NT2/D1 (cell line): ENCODE data around the gene USP35.

Source experiments
- DNase-seq: peaks from one replicate; pipeline ENCODE4 v3.0.0-alpha.2; 2011; ENCODE audit warnings: low read depth, low spot score
- H3K27me3 ChIP-seq: 2 replicates; pipeline ENCODE4 v1.6.0; 2011; ENCODE audit warnings: mild to moderate bottlenecking; ENCODE audit not compliant: insufficient read length, insufficient read depth
- H3K36me3 ChIP-seq: 2 replicates; pipeline ENCODE4 v1.6.1; 2011; ENCODE audit warnings: mild to moderate bottlenecking, low read length, mixed read lengths; ENCODE audit not compliant: insufficient read depth, insufficient read length
- H3K4me1 ChIP-seq: 2 replicates; pipeline ENCODE4 v1.5.1; 2011; ENCODE audit not compliant: insufficient read depth, insufficient read length
- H3K4me3 ChIP-seq: 2 replicates; pipeline ENCODE4 v1.5.1; 2011; ENCODE audit warnings: low read depth; ENCODE audit not compliant: insufficient read length
- H3K9ac ChIP-seq: 2 replicates; pipeline ENCODE4 v1.6.0; 2011; ENCODE audit warnings: low read depth; ENCODE audit not compliant: insufficient read length
- H3K9me3 ChIP-seq: 2 replicates; pipeline ENCODE4 v1.5.1; 2011; ENCODE audit warnings: mild to moderate bottlenecking, low read length; ENCODE audit not compliant: insufficient read depth
- SUZ12 ChIP-seq: IDR thresholded peaks from 2 replicates; pipeline ENCODE4 v1.6.1; 2011; ENCODE audit not compliant: insufficient read length, insufficient read depth; ENCODE audit errors: extremely low read depth
- YY1 ChIP-seq: IDR thresholded peaks from 2 replicates; pipeline ENCODE4 v1.6.1; 2011; ENCODE audit not compliant: insufficient read length, insufficient read depth
- ZNF274 ChIP-seq: IDR thresholded peaks from 2 replicates; pipeline ENCODE4 v1.6.1; 2011; ENCODE audit warnings: mild to moderate bottlenecking, low read depth, low read length

Gene USP35

DNA sequence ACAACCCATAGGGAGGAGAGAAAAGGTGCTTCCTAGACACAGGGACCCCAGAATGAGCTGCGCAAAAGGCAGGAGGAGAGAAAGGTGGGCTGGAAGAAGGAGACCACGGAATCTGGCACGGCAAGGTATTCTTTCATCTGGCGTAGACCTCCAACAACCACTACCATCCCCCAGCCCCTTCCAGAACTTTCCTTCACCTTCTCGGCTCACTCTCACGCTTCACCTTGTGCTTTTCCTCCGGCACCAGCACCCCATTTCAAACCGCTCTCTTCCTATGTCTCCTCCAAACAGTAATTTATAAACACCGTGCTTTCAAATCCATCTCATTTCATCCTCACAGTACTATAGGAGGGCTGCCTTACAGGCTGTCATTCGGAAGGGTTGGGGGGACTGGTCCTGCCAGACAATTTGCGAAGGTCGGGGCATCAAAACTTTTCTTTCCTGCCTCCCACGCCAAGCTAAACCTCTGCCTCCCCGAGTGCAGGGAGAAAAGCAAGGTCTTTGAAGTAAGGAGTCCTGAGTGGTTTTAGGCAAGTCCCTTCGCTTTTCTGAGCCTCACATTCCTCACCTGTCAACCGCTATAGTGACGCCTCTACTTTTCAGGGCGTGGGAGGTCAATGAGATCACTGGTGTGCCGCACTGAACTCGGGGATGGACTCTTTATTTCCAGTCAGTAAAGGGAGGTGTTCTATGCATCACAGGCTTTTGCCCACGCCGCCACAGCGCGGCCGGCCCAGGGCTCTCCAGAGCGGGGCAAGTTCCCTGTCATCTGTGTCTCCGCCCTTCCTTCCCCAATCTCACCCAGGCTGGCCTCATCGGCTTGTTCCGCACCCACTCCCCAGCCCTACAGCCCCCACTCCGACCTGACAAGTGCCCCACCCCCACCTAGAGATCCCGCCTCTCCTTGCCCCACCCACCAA lies 1.1 kb upstream of the USP35 start:
- no peaks in the 10 kb centered on the region for H3K9me3 ChIP-seq
- peaks cover 4% of the 10 kb centered on the region for H3K4me1 ChIP-seq
- peak overlapping the region; percentile 57 for H3K9ac ChIP-seq
- H3K4me3 ChIP-seq, result peak overlapping the region; percentile 75
- no peaks in the 10 kb centered on the region for H3K27me3 ChIP-seq
- TF ChIP-seq SUZ12 (no peak), ZNF274 (no peak), YY1 (no peak)
- no peaks in the 10 kb centered on the region for H3K36me3 ChIP-seq
- DNase-seq, result no peak

DNA sequence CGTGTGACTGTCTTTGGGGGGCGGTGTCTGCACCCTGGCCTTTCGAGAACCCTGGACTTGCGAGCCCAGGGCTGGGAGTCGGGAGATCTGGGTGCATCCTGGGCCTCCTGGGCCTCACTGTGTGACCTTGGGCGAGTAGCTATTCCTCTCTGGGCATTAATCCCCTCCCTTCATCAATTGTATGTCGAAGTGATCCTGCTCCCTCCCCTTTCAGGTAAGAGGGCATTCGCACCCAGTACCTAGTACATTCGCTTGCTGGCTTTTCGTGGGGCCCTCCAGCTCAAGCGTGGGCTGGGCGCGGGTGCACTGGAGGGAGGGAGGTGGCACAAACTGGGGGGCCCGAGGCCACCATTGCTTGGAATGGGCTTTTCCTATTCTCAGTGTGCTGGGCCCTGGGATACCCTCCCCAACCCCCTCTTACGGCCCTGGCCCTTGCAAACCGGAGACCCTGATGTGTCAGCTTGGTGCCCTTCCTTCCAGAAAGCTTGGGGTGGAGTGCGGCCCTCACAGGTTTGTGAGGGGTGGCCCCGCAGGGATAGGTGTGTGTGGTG lies 530 bp downstream of the USP35 start:
- H3K36me3 ChIP-seq, result no peaks in the 10 kb centered on the region
- H3K9ac ChIP-seq, result peak overlapping the region; percentile 61
- DNase-seq, result no peak
- no peak for TF ChIP-seq YY1
- no peak for TF ChIP-seq ZNF274
- TF ChIP-seq SUZ12, result no peak
- H3K27me3 ChIP-seq, result no peaks in the 10 kb centered on the region
- no peaks in the 10 kb centered on the region for H3K9me3 ChIP-seq
- H3K4me1 ChIP-seq, result peaks cover 4% of the 10 kb centered on the region
- H3K4me3 ChIP-seq, result peak overlapping the region; percentile 75

GRCh38 chr11:78189851-78190250 lies 1.1 kb downstream of the USP35 start:
- no peaks in the 10 kb centered on the region for H3K27me3 ChIP-seq
- H3K36me3 ChIP-seq, result peaks cover 1% of the 10 kb centered on the region

DNA sequence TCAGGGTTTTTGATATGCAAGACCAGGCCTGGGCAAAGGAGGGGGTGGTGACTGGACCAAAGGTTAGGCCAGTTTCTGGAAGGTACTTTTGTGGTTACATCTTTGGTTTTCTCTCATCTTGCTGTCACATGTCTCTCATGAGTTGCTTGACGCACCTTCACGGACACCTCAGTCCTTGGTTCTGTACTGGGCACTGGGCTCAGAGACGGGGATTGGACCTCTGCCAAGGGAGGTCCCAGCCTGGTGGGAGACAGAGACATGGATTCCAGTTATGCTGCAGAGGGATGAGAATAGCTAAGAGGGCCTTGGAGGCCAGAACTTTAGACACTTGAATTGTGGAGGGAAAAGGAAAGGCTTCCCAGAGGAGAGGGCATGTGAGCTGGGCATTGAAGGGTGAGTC lies 1.7 kb downstream of the USP35 start:
- H3K9ac ChIP-seq, result no peak overlapping the region
- H3K4me3 ChIP-seq, result no peak overlapping the region
- H3K36me3 ChIP-seq, result peaks cover 2% of the 10 kb centered on the region
- DNase-seq, result no peak
- H3K9me3 ChIP-seq, result no peaks in the 10 kb centered on the region
- peaks cover 4% of the 10 kb centered on the region for H3K4me1 ChIP-seq
- no peaks in the 10 kb centered on the region for H3K27me3 ChIP-seq
- TF ChIP-seq ZNF274 (no peak), YY1 (no peak), SUZ12 (no peak)

More at GRCh38 chr11:78189851-78190250, 1.1 kb downstream of the USP35 start:
- TF ChIP-seq SUZ12 (no peak), ZNF274 (no peak), YY1 (no peak)
- Histone ChIP-seq H3K9me3 (no peaks in the 10 kb centered on the region), H3K9ac (no peak overlapping the region), H3K4me3 (no peak overlapping the region), H3K4me1 (peaks cover 4% of the 10 kb centered on the region)
- no peak for DNase-seq

GRCh38 chr11:78190871-78191538 lies 2.3 kb downstream of the USP35 start:
- no peak overlapping the region for H3K9ac ChIP-seq
- peaks cover 4% of the 10 kb centered on the region for H3K4me1 ChIP-seq
- TF ChIP-seq YY1 (no peak), ZNF274 (no peak), SUZ12 (no peak)
- peaks cover 2% of the 10 kb centered on the region for H3K36me3 ChIP-seq
- H3K4me3 ChIP-seq, result no peak overlapping the region
- DNase-seq, result no peak
- H3K9me3 ChIP-seq, result no peaks in the 10 kb centered on the region
- no peaks in the 10 kb centered on the region for H3K27me3 ChIP-seq

DNA sequence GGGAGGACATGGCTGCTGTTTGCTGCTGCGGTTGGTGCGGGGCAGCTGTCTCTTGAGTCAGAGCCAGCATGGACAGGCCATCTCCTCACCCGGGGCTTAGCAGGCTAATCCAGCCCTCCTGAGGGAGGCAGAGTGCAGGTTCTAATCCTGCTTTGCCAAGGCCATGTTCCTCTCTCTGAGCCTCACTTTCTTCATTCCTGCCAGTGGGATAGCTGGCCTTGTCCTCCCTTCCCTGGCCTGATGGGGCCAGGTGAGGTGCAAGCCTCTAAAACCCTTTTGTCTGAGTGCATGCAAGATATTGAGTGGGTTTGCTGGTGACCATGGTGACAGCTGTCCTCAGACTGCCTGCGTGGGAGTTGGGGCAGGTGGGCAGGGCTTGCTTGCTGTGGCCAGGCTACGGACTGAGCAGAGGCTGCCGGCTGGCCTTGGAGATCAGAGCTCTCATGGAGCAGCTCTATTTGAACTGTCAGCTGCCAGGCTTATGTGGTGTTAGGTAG lies 3.6 kb downstream of the USP35 start:
- Histone ChIP-seq H3K4me1 (peaks cover 4% of the 10 kb centered on the region), H3K27me3 (no peaks in the 10 kb centered on the region), H3K36me3 (peaks cover 5% of the 10 kb centered on the region), H3K4me3 (no peak overlapping the region), H3K9me3 (no peaks in the 10 kb centered on the region), H3K9ac (no peak overlapping the region)
- TF ChIP-seq ZNF274, result no peak
- TF ChIP-seq SUZ12, result no peak
- TF ChIP-seq YY1, result no peak
- no peak for DNase-seq
